GM18519 (cell line): ENCODE measurements around the gene EPHB1.
"Not testable (repeated sequence)": the region's sequence is repeated elsewhere in the genome, so short reads cannot be mapped to it uniquely, and the experiment has no call there.

Experiments
- ATAC-seq: cut with Tn5 transposase; IDR thresholded peaks from one replicate; pipeline ENCODE4 v1.9.1; 2021; ENCODE audit warnings: mild to moderate bottlenecking, moderate library complexity; ENCODE audit not compliant: unreplicated experiment, low FRiP score

Gene EPHB1

DNA sequence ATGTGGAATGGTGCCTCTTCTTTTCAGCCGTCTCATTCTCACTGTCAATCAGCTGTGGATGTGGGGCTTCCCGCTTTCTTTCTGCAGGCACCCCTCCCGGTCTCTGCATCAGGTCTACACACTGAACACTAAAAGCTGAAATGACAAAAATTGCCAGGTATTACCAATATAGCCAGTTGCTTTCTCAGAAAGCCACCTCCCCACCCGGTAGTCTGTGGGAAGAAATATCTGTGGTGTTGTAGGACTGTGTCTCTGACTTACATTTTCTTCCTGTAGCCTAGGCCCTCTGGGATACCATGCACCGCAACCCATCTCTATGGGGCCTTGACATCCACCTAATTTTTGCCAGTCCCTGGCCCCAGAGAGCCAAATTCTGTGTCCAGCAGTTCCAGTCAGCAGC is 19.2 kb upstream of the EPHB1 start:
- no peak for ATAC-seq

DNA sequence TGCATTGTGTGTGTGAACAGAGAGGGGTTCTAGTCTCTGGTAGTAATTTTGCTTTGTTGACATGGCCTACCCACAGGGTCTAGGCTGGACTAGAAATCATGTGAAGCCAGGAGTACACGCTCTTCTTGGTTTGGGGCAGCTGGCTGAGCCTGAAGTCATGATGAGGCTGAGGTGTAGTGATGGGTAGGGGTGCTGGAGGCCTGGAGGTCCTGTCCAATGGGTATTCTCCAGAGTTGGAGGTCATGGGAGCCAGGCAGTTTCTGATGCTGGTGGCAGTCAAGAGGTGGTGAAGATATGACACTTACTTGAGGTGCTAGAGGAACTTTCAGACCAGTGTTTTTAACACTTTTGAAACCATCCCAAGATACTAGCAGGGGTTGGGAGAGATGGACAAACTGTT is 18.5 kb upstream of the EPHB1 start:
- no peak for ATAC-seq

DNA sequence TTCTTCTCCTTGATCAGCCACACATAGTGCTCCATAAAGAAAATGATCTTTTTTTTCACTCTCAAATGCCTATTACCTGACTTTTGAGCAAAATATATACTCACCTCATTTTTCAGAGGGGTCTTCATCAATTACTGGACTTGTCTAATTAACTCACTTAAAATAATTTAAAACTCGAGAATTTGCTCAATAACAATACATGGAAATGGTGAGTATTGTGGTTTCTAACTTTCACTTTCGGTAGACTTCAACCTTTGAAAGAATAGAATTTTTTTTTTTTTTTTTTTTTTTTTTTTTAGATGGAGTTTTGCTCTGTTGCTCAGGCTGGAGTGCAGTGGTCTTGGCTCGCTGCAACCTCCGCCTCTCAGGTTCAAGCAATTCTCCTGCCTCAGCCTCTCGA is 17.7 kb upstream of the EPHB1 start:
- no peak for ATAC-seq

DNA sequence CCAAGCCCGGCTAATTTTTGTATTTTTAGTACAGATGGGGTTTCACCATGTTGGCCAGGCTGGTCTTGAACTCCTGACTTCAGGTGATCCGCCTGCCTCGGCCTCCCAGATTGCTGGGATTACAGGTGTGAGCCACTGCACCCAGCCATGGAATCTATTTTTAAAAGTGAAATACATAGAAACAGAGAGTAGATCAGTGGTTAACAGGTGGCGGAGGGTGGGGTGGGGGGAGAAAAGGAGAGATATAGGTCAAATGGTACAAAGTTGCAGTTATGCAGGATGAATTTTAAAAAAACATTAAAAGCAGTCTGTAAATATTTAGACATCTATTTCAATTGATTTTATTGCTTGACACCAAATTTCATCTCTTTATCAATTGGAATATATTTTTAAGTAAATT is 6.8 kb upstream of the EPHB1 start:
- ATAC-seq: not testable (repeated sequence)

DNA sequence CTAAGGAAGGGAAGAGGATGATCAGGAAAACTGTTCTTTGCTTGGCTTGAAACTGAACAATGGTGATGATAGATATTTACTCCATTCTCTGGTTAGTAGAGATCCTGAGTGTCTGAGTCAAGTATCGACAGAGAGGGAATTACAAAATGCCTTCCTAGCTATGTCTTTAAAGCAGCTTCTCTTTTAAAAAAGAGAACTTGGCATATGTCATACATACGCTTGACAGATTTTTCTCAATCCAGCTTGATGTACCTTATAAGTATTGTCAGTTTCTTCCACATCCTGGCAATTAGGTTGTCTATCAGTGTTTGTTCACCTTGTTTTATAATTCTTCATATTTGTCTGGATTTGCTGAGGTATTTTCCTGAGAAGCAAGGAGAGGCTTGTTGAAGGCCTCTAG is 5.0 kb upstream of the EPHB1 start:
- no peak for ATAC-seq

DNA sequence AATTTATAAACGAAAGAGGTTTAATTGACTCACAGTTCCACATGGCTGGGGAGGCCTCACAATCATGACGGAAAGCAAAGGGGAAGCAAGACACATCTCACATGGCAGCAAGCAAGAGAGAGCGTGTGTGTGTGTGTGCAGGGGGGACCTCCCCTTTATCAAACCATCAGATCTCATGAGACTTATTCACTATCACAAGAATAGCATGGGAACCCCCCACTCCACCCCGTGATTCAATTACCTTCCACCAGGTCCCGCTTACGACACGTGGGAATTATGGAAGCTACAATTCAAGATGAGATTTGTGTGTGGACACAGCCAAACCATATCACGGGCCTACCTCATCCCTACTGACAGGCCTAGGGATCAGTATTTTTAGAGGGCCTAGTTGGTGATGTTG is 3.1 kb upstream of the EPHB1 start:
- no peak for ATAC-seq

DNA sequence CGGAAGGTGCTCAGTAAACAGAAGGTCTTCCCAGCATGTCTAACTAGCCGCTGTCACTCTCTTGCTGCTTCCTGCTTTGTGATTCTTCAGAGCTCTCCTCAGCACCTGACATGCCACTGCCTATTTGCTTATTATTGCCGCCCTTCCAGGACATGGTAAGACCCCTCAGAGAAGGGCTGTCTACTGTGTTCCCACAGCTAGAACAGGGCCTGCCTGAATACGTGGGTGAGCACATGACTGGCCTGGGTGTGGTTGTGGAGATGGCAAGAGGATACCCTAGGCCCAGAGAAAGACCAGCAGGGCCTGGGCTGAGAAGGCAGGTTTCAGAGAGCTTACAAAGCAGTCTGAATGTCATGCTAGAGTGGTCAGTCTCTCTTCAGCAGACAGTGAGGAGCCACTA is 2.4 kb upstream of the EPHB1 start:
- ATAC-seq: no peak

DNA sequence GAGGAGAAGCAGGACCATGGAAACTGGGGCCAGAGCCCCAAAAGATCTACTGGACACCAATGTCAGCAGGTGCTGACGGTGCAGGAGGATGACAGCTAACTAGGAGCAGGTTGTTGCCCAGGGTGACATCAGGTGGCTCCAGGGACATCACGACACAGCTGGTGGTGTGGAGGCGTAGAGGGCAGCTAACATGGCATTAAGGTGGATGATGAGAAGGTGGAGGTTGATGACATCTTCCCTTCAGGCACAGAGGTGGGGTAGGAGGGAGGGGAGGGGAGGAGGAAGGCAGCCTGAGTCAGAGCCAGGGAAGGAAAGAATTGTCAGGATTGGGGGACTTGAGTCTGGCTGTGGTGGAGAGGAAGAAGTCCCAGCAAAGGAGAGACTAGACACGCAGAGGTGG is 1.5 kb upstream of the EPHB1 start:
- no peak for ATAC-seq

DNA sequence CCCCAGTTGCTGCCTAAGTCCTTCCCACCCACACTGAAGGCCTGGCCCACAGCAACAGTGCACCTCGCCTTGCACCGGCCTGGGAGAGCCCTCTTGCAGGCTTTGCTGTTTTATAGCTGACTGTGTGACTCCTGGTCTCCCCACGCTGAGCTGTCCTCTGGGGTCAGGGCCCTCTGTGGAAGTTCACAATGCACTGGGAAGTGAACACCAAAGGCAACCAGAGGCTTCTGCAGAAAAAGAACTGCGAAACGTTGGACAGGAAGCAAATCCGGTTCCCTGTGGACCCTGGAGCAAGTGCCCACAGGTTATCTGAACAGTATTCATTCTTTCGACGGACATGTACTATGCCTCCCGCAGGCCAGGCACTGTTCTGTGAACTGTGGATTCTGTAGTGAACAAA is 737 bp upstream of the EPHB1 start:
- no peak for ATAC-seq

DNA sequence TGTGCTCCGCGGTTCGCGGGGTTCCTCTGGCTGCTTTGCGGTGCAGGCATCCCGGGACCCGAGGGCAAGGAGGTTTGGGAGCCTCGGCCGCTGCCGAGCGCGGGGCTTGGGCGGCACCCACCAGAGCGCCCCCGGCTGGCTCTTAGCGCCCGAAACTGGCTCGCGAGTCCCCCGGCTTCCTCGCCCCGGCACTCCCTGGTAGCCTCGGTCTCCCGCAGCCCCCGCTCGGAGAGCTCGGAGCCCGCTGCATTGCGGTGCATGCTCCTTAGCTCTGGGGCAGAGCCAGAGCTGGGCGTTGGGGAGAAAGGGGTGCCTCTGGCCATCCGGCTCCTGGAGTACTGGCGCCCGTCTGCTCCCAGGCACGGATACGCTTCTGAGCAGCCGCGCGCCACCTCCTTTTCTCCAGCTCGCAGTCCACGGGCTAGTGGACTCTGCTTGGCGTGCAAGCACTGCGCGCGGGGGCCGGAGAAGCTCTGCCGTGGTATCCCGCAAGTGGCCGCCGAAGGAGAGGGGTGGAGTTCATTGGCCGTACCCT is 753 bp downstream of the EPHB1 start:
- ATAC-seq: peak; percentile 6

DNA sequence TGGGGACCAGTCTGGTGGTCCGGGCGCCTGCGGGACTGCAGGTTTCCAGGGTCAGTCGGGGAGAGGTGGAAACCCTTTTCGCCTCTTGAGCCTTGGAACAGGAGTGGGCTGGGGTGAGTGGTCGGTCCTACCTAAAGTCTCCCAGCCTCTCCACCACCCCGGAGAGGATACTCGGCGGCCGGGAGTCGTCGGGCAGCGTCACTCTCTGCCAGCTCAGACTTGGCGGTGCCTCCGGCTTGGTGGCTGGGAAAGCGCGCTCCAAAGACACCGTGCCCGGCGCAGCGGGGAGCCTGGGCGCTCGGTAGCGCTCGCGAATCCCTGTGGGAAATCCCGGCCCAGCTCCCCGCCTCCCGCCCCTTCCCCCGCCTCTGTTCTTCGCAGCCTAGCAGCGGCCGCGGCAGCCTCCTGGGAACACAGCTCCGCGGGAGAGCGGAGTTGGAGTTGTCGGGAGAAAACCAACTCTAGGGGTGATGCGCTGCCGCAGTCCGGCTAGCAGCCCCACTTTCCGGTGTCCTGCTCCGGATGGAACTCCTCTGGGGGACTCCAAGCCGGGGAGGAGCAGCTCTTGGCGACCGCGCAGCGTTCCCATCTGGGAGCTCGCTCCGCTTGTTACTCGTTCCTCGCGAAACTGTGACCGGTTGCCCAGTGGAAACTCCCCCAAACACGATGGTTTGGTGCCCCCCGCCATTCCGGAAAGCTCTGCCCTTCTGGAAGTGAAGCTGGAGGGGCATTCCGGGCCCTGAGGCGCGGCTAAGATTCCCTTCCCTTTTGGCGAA is 1.4 kb downstream of the EPHB1 start:
- no peak for ATAC-seq

DNA sequence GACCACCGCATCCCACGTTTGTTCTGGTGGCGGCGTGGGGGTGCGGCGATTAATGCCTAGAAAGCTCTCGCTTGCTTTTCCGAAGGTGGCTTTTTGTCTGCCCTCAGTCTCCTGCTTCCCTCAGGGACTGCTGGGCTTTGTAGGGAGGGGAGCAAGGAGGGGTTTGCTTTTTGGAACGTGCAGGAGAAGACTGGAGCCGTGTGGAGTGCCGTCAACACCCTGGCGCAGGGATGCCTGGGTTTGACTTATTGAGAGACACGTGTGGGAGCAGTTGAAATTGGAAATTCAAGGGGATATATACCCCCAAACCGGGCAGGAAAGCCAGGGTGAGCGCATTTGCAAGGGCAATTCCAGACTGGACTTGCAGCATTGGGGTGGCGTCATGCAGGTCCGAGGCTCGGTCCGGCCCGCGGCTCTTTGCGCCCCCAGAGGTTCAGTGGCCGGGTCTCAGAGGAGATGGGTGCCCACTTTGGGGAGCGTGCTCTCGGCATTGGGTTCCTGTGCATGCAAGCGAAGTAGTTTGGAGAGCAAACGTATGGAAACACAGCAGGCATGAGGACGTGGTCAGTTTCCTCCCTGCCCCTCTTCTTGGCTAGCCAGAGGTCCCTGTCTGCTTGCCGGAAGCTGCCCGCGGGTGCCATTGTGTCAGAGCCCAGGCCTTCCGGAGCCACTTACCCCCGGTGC is 2.1 kb downstream of the EPHB1 start:
- ATAC-seq: no peak

DNA sequence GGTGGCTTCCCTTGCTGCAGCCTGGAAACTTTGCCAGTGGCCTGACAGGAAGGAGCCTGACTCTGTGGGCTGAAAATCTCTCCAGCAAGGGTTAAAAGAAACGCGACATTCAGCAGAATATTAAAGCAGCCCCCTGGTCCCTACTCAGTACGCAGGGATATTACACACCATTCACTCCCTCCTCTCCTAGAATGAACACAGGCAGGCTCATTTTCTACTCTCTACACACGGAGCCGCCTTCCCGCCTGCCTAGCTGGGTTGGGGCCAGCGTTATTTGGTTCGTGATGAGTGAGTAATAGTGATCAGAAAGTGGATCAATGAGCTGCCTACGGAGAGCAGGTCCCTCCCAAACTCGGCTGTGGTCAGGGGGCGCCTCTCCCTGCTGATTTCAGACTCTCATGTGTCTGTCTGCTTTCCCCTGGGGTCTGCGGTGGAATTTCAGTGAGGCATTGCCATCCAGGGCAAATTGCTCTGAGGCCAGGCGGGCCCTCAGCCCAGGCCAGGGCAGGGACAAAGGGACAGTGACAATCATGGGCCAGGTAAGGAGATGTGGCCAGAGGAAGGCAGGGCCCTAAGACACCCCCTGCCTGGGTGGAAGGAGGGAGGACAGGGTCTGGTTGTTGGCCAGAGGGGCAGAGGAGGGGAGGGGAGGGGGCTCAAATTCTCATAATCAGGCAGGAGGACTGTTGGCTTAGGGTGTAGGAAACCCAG is 2.8 kb downstream of the EPHB1 start:
- ATAC-seq: no peak

DNA sequence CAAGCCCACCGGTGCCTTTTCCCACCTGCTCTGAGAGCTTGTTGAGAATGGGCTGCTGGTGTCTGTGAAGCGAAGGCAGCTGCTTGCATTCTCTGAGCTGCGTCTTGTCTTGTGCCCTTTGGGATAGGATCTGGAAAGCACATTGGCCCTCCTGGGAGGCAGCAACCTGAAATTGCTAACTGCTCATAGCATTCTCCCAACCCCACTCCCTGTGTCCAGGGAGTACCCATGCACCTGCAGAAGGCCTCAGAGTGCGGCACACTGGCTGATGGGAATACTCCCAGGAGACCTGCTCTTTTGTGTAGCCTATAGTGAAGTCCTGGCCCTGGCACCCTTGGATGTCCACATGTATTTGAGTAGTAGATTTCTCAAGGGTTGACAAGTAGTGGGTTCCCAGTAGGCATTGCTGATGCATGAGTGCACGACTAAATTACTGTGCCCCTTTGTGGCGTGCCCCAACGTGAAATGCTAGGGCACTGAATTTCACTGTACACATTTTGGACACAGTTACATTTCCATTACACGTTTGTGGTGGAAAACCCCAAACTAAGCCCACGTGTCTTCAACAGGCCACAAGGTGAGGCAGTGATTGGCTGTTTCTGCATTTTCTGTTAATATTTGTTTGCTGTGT is 3.7 kb downstream of the EPHB1 start:
- ATAC-seq: no peak

DNA sequence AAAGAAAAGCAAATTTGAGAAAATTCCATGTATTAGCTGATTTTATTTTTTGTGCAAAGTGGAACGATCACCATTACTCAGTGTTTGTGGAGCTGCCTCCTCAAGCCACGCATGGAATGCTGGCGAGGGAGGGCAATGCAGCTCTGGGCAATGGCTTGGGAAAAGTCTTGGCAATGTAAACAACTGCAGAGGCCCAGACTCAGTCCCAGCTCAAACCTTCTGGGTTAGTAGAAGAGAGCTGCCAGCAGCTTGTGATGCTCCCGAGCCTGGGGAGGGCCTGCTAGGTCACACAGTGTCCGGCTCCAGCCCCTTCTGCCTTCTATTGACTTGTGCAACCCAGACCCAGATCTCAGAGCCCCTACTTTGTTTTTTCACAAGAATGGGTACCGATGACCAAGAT is 4.3 kb downstream of the EPHB1 start:
- no peak for ATAC-seq

DNA sequence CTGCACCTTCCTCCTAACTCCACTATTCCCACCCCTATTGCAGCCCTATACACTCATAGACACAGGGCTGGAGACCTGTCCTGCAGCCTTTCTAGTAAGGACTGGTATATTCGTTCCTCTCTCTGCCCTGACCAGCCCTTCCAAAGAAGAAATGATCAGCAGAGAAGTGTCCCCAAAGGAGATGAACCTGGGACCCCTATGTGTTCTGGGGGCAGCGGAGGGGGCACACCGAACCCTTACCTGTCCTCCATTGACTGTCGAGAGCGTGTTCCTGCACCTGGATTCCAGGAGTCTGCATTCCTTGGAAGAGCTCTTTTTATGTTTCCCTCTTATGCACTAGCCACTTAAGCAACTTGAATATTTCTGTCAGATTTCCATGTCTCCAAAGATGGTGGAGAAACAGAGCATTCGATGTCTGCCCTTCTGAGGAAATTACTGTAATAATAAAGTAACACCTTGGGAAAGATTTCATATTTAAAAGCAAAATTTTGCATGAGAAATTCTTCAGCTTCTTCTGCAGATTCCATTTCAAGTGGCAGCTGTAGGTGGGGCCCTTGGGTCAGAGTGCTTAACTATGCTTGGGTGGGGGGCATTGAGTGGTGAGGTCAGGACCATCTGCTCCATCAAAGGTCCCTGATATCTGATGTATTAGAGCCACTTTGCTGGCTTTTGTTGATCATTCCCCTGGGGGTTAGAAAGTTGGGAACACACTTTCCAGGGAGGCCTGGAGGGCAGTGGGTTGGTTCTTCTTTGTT is 6.3 kb downstream of the EPHB1 start:
- ATAC-seq: no peak

DNA sequence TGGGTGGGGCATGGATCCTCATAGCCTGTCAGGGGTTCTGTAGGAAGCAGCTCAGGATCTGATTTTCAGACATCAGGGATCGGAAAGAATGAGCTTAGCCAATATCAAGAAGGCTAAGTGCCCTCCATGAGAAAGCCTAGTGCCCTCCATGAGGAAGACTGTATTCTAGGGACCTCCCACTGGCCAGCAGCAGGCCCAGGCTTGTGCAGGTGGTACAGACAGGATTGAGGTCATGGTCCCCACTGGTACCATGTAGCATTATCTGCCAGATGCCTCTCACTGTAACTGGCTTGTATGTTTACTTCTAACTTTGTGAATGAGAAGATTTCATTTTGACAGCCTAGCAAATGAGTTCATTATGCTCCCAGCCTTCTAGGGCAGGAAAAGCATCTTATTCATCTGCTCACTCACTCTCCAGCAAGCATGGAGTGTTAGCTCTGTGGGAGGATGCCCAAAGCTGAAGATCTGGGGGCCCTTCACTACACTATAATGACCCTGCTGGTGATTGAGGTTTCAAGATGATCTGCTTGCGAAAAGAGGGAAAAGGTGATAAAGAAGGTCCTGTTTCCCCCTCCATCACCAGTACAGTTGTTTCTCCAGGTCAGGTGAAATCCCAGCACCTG is 7.5 kb downstream of the EPHB1 start:
- no peak for ATAC-seq

DNA sequence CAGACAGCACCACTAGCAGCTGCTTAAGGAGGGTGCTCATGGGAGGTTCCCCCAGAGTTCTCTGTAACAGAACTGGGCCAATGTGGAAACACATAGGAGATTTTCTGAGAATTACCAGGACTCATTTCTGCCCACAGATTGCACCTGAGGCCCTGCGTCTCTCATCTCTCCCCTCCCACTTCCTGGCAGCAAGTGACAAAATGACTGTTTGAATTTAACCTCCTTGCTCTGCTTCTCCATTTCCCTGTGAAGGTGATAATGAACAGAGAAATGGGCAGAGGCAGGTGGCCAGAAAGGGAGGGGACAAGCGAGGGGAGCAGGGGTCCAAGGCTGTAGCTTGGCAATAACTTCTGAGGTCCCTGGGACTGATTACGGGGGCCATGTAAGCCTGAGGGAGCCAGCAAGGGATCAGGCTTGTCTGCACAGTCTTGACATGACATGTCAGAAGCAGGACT is 8.0 kb downstream of the EPHB1 start:
- peak; percentile 60 for ATAC-seq

DNA sequence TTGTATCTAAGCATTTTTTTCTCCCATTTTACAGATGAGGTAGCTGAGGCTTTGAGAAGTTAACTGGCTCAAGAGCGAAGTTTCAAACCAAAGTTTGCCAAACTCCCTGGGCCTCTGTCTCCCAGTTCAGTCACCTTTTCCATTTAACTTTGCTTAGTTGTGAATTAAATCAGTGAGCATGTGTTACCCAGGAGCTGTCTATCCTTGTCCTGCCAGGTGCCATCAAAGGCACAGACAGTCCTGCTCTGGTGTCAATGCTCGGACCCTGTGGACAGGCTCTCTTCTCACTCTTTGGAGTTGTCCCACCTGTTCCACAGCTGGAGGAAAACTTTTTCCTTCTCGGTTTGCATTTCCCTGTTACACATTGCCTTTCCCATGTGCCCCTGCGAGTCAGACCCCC is 8.6 kb downstream of the EPHB1 start:
- no peak for ATAC-seq
